K562 treated with DMSO at 1 percent for 4 hours (cell line): ENCODE measurements around the gene SLC38A1. TPM values are rescaled to one million over a fixed set of nuclear protein-coding genes. Genes with fewer than 3 reads are reported as not detected.

Experiments used
- total RNA-seq: library from RNA; unstranded; fragments of 300-600 nt; gene quantifications from 2 replicates; pipeline ENCODE4 v1.2.3, GENCODE V29; 2022; ENCODE audit not compliant: insufficient read depth

The SLC38A1 gene
- 39.5 and 62.4 TPM in 2 replicates for total RNA-seq

GRCh38 chr12:46268583-46269428 lies at the start of gene SLC38A1:
TSS of gene SLC38A1 (minus strand) at chr12:46269043. CDS start at chr12:46239800, 29,243 bp downstream.

Other genes starting within 250 kb of the SLC38A1 start
- gene SLC38A2, start 103.7 kb upstream of the SLC38A1 start, total RNA-seq = 68.2 and 128 TPM in 2 replicates